ENCODE data around the gene FOXA1.

The FOXA1 gene

DNA sequence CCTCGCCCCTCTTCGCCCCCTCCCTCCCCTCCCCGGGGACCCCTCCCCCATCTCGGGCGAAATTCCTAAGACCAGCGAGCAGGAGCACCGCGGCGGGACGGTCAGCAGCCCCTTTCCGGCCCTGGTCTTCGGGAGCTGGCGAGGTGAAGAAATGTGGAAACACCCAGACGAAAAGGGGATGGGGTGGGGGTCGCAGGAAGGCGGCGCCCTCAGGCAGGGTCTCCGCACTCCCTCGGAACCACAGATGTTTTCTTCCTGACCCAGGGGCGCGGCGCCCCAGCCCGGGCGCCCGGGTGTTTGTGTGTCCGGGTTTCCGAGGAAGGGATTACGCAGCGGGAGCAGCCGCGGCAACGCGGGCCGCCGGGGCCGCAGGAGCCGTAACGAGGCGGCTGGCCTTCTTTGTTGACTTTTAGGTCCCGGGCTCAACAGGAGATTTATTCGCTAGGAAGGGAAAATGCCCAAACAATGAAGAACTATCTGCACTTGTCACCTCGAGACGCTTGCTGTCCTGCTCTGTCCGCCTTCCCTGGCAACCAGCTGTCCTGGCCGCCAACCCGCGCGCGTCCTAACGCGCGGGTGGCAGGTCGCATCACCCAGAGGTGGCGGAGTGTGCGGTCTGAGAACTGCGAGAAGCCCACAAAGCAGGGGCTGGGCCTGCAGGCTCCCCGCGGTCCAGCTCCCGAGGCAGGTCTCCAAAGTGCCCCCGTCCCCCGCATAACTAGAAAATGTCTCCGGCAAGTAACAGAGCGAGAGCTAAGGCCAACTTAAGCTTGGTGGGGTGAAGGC, 7.0 kb downstream of the FOXA1 start:
- Mint-ChIP-seq H3K9me3 (peaks cover 3% of the 10 kb centered on the region), H3K4me1 (ENCODE audit: low read depth) (no peaks in the 10 kb centered on the region), H3K4me3 (no peak overlapping the region), H3K27ac (no peak overlapping the region), H3K36me3 (ENCODE audit: low read depth) (peaks cover 16% of the 10 kb centered on the region), H3K27me3 (peaks cover 73% of the 10 kb centered on the region)

GRCh38 chr14:37587131-37587803, 7.8 kb downstream of the FOXA1 start:
- Mint-ChIP-seq H3K36me3 (ENCODE audit: low read depth) (peaks cover 12% of the 10 kb centered on the region), H3K27me3 (peaks cover 70% of the 10 kb centered on the region), H3K9me3 (peaks cover 3% of the 10 kb centered on the region), H3K4me3 (no peak overlapping the region), H3K27ac (no peak overlapping the region), H3K4me1 (ENCODE audit: low read depth) (no peaks in the 10 kb centered on the region)

DNA sequence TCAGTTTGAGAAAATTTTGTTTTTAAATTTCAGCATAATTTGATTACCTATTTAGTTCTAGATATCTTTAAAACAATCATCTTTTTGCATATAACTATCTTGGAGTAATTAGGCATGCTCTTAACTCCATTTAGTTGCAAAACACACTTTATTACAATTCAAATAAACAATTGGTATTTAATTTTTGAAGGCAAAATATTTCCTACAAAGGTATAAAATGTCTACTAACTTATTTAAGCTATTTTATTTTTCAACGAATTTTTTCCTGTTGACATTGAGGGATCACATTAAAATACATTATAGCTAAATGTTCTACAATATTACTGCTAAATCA, 8.3 kb downstream of the FOXA1 start:
- no peak overlapping the region for H3K27ac Mint-ChIP-seq
- H3K27me3 Mint-ChIP-seq: peaks cover 69% of the 10 kb centered on the region
- H3K9me3 Mint-ChIP-seq: peaks cover 3% of the 10 kb centered on the region
- peaks cover 12% of the 10 kb centered on the region for H3K36me3 Mint-ChIP-seq (ENCODE audit: low read depth)
- no peak overlapping the region for H3K4me3 Mint-ChIP-seq
- H3K4me1 Mint-ChIP-seq (ENCODE audit: low read depth): no peaks in the 10 kb centered on the region

GRCh38 chr14:37585971-37586796, 8.9 kb downstream of the FOXA1 start:
- H3K9me3 Mint-ChIP-seq: peaks cover under 1% of the 10 kb centered on the region
- no peak overlapping the region for H3K27ac Mint-ChIP-seq
- peaks cover 72% of the 10 kb centered on the region for H3K27me3 Mint-ChIP-seq
- H3K36me3 Mint-ChIP-seq (ENCODE audit: low read depth): peaks cover 10% of the 10 kb centered on the region
- no peaks in the 10 kb centered on the region for H3K4me1 Mint-ChIP-seq (ENCODE audit: low read depth)
- no peak overlapping the region for H3K4me3 Mint-ChIP-seq

GRCh38 chr14:37585101-37585511, 9.9 kb downstream of the FOXA1 start:
- H3K27me3 Mint-ChIP-seq: peaks cover 70% of the 10 kb centered on the region
- no peak overlapping the region for H3K4me3 Mint-ChIP-seq
- no peaks in the 10 kb centered on the region for H3K9me3 Mint-ChIP-seq
- H3K36me3 Mint-ChIP-seq (ENCODE audit: low read depth): peaks cover 4% of the 10 kb centered on the region
- no peak overlapping the region for H3K27ac Mint-ChIP-seq
- H3K4me1 Mint-ChIP-seq (ENCODE audit: low read depth): no peaks in the 10 kb centered on the region

GRCh38 chr14:37584211-37585100, 10.6 kb downstream of the FOXA1 start:
- Mint-ChIP-seq H3K27me3 (peaks cover 72% of the 10 kb centered on the region), H3K9me3 (no peaks in the 10 kb centered on the region), H3K4me1 (ENCODE audit: low read depth) (no peaks in the 10 kb centered on the region), H3K27ac (no peak overlapping the region), H3K36me3 (ENCODE audit: low read depth) (peaks cover 4% of the 10 kb centered on the region), H3K4me3 (no peak overlapping the region)

- Mint-ChIP-seq H3K36me3 (ENCODE audit: low read depth) (peaks cover 4% of the 10 kb centered on the region), H3K27me3 (peaks cover 65% of the 10 kb centered on the region), H3K27ac (no peak overlapping the region), H3K9me3 (no peaks in the 10 kb centered on the region), H3K4me3 (no peak overlapping the region), H3K4me1 (ENCODE audit: low read depth) (no peaks in the 10 kb centered on the region)
These were observed 11.5 kb downstream of the FOXA1 start for GRCh38 chr14:37583358-37584210.

DNA sequence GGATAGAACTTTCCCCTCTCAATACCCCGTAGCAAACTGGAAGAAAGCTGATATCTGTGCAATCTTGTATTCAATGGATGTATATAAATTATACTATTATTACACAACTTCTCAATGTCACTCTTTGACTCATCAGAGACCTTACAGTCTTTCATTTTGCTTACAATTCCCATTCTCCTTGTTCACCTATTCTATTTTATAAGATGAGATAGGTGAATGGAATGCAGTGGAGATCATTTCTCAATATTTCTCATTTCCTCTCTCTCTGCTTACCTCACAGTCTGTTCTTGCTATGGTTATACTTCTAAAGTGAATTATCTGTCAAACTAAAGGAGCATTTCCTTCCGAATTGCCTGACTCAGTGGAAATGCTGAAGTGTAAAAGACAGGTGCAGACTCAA, 14.9 kb downstream of the FOXA1 start:
- peaks cover 43% of the 10 kb centered on the region for H3K27me3 Mint-ChIP-seq
- no peaks in the 10 kb centered on the region for H3K4me1 Mint-ChIP-seq (ENCODE audit: low read depth)
- H3K36me3 Mint-ChIP-seq (ENCODE audit: low read depth): no peaks in the 10 kb centered on the region
- no peaks in the 10 kb centered on the region for H3K9me3 Mint-ChIP-seq
- no peak overlapping the region for H3K27ac Mint-ChIP-seq
- H3K4me3 Mint-ChIP-seq: no peak overlapping the region

GRCh38 chr14:37579274-37579673, 15.8 kb downstream of the FOXA1 start:
- no peaks in the 10 kb centered on the region for H3K36me3 Mint-ChIP-seq (ENCODE audit: low read depth)
- H3K27ac Mint-ChIP-seq: no peak overlapping the region
- H3K9me3 Mint-ChIP-seq: no peaks in the 10 kb centered on the region
- H3K4me3 Mint-ChIP-seq: no peak overlapping the region
- H3K27me3 Mint-ChIP-seq: peaks cover 43% of the 10 kb centered on the region
- H3K4me1 Mint-ChIP-seq (ENCODE audit: low read depth): no peaks in the 10 kb centered on the region

DNA sequence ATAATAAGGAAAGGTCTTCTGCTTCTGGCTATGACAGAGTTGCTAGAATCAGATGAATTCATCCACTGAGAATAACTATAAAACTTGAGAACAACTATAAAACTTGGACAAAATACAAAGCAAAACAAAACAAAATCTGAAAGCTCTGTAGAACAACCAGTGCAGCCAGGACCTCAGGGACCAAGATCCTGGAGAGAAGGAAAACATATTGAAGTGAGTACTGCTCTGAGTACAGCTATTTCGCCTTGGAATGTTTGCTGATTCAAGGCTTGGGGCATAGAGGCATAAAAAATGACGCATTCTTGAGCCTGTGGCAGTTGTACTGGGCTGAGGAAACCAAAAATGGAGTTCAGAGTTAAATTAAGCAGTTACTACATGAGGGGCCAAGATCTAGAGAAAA, 21.7 kb downstream of the FOXA1 start:
- no peak overlapping the region for H3K4me3 Mint-ChIP-seq
- H3K27ac Mint-ChIP-seq: no peak overlapping the region
- H3K4me1 Mint-ChIP-seq (ENCODE audit: low read depth): no peaks in the 10 kb centered on the region

DNA sequence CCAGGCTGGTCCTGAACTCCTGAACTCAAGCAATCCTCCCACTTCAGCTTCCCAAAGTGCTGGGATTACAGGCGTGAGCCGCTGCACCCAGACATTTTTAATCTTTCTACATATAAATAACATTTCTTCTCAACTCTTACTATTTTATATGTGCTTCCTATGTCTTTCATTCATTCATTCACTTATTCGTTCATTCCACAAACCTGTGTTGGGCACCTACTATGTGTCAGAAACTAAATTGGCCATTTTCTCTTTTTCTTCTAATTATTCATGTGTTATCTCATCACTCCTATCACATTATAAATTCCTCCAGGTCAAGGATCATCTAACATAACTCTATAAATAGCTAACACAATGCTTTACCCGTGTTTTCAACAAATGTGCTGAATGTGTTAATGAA, 23.7 kb downstream of the FOXA1 start:
- Mint-ChIP-seq H3K9me3 (no peaks in the 10 kb centered on the region), H3K27me3 (peaks cover 9% of the 10 kb centered on the region), H3K4me1 (ENCODE audit: low read depth) (no peaks in the 10 kb centered on the region), H3K4me3 (no peak overlapping the region), H3K36me3 (ENCODE audit: low read depth) (no peaks in the 10 kb centered on the region), H3K27ac (no peak overlapping the region)

More for the DNA sequence above, 21.7 kb downstream of the FOXA1 start:
- Mint-ChIP-seq H3K27me3 (peaks cover 10% of the 10 kb centered on the region), H3K9me3 (no peaks in the 10 kb centered on the region), H3K36me3 (ENCODE audit: low read depth) (no peaks in the 10 kb centered on the region)

DNA sequence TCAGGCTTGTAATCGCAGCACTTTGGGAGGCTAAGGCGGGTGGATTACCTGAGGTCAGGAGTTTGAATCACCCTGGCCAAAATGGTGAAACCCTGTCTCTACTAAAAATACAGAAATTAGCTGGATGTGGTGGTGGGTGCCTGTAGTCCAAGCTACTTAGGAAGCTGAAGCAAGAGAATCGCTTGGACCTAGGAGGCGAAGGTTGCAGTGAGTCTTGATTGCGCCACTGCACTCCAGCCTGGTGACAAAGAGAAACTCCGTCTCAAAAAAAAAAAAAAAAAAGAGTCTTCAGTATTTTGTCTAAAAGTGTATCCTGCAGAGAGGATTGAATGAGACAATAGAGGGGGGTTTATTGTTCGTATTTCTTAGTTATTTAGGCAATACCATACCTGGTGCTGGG, 25.3 kb downstream of the FOXA1 start:
- H3K36me3 Mint-ChIP-seq (ENCODE audit: low read depth): no peaks in the 10 kb centered on the region
- no peaks in the 10 kb centered on the region for H3K4me1 Mint-ChIP-seq (ENCODE audit: low read depth)
- peaks cover 8% of the 10 kb centered on the region for H3K27me3 Mint-ChIP-seq
- no peaks in the 10 kb centered on the region for H3K9me3 Mint-ChIP-seq
- H3K4me3 Mint-ChIP-seq: no peak overlapping the region
- no peak overlapping the region for H3K27ac Mint-ChIP-seq

DNA sequence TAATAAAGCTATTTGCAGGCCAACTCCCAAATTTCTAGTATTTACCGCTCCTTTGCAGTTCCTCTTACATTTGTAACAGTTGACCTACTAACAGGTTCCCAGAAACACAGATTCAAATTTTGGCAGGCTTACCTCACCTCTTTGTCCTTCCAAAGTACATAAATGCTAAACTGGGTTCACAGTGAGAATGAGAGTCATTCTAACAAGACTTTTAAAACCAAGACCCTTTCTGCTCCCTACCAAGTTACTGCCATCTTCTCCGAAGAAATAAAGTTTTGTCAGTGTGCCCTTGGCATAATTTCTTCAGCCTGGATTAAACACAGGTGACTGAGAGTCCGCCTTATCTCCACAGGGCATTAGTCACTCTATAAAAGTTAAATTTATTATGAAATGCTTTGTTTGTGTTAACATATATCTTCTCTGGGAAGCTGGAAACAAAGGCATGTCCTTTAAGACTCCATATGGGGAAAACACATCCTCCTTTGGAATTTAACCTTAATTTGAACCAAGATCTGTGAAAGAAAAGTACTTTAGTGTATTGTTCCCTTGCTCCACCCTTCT, 28.2 kb downstream of the FOXA1 start:
- H3K9me3 Mint-ChIP-seq: no peaks in the 10 kb centered on the region
- H3K4me3 Mint-ChIP-seq: no peak overlapping the region
- no peak overlapping the region for H3K27ac Mint-ChIP-seq
- peaks cover 7% of the 10 kb centered on the region for H3K27me3 Mint-ChIP-seq
- H3K4me1 Mint-ChIP-seq (ENCODE audit: low read depth): no peaks in the 10 kb centered on the region
- H3K36me3 Mint-ChIP-seq (ENCODE audit: low read depth): no peaks in the 10 kb centered on the region
